Measurements from ENCODE around the gene NMRK1. TPM values are rescaled to one million over a fixed set of nuclear protein-coding genes. Genes with fewer than 3 reads are reported as not detected.

The NMRK1 gene
- total and polyA plus RNA-seq, 2 donors, result 26.1 to 126 TPM

GRCh38 chr9:75053869-75054268 lies 34.1 kb downstream of the NMRK1 start:
- DNase-seq (ENCODE audit: low read depth in 6 of 9, low spot score in 9 of 9), result no peak
- no peaks in the 10 kb centered on the region for H3K36me3 ChIP-seq (ENCODE audit: control insufficient read depth in 2 of 2, insufficient read depth in 2 of 2, low read length in 1 of 2)
- no peak overlapping the region for H3K4me3 ChIP-seq (ENCODE audit: low read length in 2 of 2)
- H3K27ac ChIP-seq (ENCODE audit: low read depth in 1 of 2, low read length in 1 of 2), result no peak overlapping the region
- no peaks in the 10 kb centered on the region for H3K4me1 ChIP-seq (ENCODE audit: control insufficient read depth in 2 of 2, insufficient read depth in 2 of 2, low read length in 2 of 2)
- peaks cover 0 to 6% of the 10 kb centered on the region in 2 donors for H3K9me3 ChIP-seq (ENCODE audit: control insufficient read depth in 2 of 2, insufficient read depth in 1 of 2, low read length in 1 of 2)
- H3K27me3 ChIP-seq (ENCODE audit: control insufficient read depth in 2 of 2, insufficient read depth in 1 of 2, low read length in 1 of 2), result no peaks in the 10 kb centered on the region
- 89% methylated on average over 1 of the region's 1 CpG for WGBS

GRCh38 chr9:75051285-75051684 lies 36.7 kb downstream of the NMRK1 start:
- Histone ChIP-seq H3K4me3 (ENCODE audit: low read length in 2 of 2) (no peak overlapping the region), H3K9me3 (ENCODE audit: control insufficient read depth in 2 of 2, insufficient read depth in 1 of 2, low read length in 1 of 2) (peaks cover 0 to 6% of the 10 kb centered on the region in 2 donors), H3K27me3 (ENCODE audit: control insufficient read depth in 2 of 2, insufficient read depth in 1 of 2, low read length in 1 of 2) (no peaks in the 10 kb centered on the region), H3K4me1 (ENCODE audit: control insufficient read depth in 2 of 2, insufficient read depth in 2 of 2, low read length in 2 of 2) (no peaks in the 10 kb centered on the region), H3K36me3 (ENCODE audit: control insufficient read depth in 2 of 2, insufficient read depth in 2 of 2, low read length in 1 of 2) (no peaks in the 10 kb centered on the region), H3K27ac (ENCODE audit: low read depth in 1 of 2, low read length in 1 of 2) (no peak overlapping the region)
- no peak for DNase-seq (ENCODE audit: low read depth in 6 of 9, low spot score in 9 of 9)

DNA sequence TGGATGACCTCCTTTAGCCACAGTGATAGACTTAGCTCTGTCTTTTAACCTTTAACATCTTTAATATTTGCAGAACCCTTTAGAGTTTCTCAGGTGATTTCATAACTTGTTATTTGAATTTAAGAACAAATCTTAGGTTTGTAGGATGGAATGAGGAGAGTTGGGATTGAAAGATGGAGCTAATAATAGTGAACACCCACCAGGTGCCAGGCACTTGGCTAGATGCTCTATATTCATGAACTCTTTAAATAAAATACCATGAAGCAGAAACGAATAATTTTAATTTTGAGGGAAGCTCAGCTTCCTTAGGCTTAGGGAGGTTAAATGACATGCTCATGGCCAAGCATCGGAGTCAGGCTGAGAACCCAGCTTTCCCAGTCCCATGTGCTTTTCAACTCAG lies 40.4 kb downstream of the NMRK1 start:
- DNase-seq (ENCODE audit: low read depth in 6 of 9, low spot score in 9 of 9), result no peak
- WGBS, result 50% methylated on average over 2 of the region's 2 CpGs
- H3K9me3 ChIP-seq (ENCODE audit: control insufficient read depth in 2 of 2, insufficient read depth in 1 of 2, low read length in 1 of 2), result no peaks in the 10 kb centered on the region
- H3K27me3 ChIP-seq (ENCODE audit: control insufficient read depth in 2 of 2, insufficient read depth in 1 of 2, low read length in 1 of 2), result no peaks in the 10 kb centered on the region
- no peaks in the 10 kb centered on the region for H3K36me3 ChIP-seq (ENCODE audit: control insufficient read depth in 2 of 2, insufficient read depth in 2 of 2, low read length in 1 of 2)
- H3K4me3 ChIP-seq (ENCODE audit: low read length in 2 of 2), result no peak overlapping the region
- no peaks in the 10 kb centered on the region for H3K4me1 ChIP-seq (ENCODE audit: control insufficient read depth in 2 of 2, insufficient read depth in 2 of 2, low read length in 2 of 2)
- no peak overlapping the region for H3K27ac ChIP-seq (ENCODE audit: low read depth in 1 of 2, low read length in 1 of 2)

DNA sequence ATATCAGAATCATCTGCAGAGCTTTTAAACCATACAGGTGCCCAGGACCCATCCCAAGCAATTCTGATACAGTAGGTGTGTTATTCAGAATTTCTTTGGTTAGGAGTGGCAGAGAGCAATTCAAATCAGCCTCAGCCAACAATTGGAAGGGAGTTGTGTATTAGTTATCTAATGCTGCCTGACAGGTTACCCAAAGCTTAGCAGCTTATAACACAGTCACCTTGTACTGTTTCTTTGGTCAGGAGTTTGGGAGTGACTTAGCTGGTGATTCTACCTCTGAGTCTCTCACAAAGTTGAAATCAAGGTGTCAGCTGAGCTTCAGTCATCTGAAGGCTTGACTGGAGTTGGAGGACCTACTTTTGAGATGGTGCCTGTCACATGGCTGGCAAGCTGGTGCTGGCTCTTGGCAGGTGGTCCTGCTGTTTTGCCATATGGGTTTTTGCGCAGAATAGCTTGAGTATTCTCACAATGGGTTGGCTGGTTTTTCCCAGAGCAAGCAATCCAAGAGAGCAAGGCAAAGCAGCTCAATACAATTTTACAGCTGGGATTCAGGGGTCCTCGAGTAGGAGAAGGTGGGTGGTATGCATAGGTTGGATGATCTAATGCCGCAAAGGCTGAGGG lies 41.1 kb downstream of the NMRK1 start:
- DNase-seq (ENCODE audit: low read depth in 6 of 9, low spot score in 9 of 9), result no peak
- H3K4me3 ChIP-seq (ENCODE audit: low read length in 2 of 2), result no peak overlapping the region
- H3K27me3 ChIP-seq (ENCODE audit: control insufficient read depth in 2 of 2, insufficient read depth in 1 of 2, low read length in 1 of 2), result no peaks in the 10 kb centered on the region
- H3K9me3 ChIP-seq (ENCODE audit: control insufficient read depth in 2 of 2, insufficient read depth in 1 of 2, low read length in 1 of 2), result no peaks in the 10 kb centered on the region
- no peaks in the 10 kb centered on the region for H3K4me1 ChIP-seq (ENCODE audit: control insufficient read depth in 2 of 2, insufficient read depth in 2 of 2, low read length in 2 of 2)
- no peaks in the 10 kb centered on the region for H3K36me3 ChIP-seq (ENCODE audit: control insufficient read depth in 2 of 2, insufficient read depth in 2 of 2, low read length in 1 of 2)
- no peak overlapping the region for H3K27ac ChIP-seq (ENCODE audit: low read depth in 1 of 2, low read length in 1 of 2)
- WGBS, result 96% methylated on average over 3 of the region's 3 CpGs

- H3K27ac ChIP-seq (ENCODE audit: low read depth in 1 of 2, low read length in 1 of 2), result no peak overlapping the region
- no peaks in the 10 kb centered on the region for H3K4me1 ChIP-seq (ENCODE audit: control insufficient read depth in 2 of 2, insufficient read depth in 2 of 2, low read length in 2 of 2)
- H3K36me3 ChIP-seq (ENCODE audit: control insufficient read depth in 2 of 2, insufficient read depth in 2 of 2, low read length in 1 of 2), result no peaks in the 10 kb centered on the region
- no peaks in the 10 kb centered on the region for H3K9me3 ChIP-seq (ENCODE audit: control insufficient read depth in 2 of 2, insufficient read depth in 1 of 2, low read length in 1 of 2)
- WGBS, result 95% methylated on average over 1 of the region's 1 CpG
- no peak overlapping the region for H3K4me3 ChIP-seq (ENCODE audit: low read length in 2 of 2)
- no peaks in the 10 kb centered on the region for H3K27me3 ChIP-seq (ENCODE audit: control insufficient read depth in 2 of 2, insufficient read depth in 1 of 2, low read length in 1 of 2)
- no peak for DNase-seq (ENCODE audit: low read depth in 6 of 9, low spot score in 9 of 9)
These were observed 46.9 kb downstream of the NMRK1 start for GRCh38 chr9:75041041-75041440.

DNA sequence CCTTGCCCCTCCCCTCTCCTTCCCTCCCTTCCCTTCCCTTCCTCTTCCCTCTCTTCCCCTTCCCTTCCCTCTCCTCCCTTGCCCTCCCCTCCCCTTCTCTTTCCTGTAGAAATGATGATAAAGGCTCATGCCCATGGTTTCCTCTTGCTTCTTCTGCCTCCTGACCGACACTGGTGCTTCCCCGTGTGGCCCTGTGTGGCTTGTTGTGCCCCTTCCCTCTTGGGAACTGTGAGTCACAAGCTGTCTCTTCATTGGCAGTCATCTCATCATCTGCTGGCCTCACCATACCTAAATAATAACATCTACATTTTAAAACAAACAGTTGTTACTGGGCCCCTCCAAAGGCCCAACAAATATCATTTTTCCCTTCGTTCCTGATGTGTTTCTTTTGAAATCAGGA lies 48.2 kb downstream of the NMRK1 start:
- H3K4me3 ChIP-seq (ENCODE audit: low read length in 2 of 2), result no peak overlapping the region
- no peaks in the 10 kb centered on the region for H3K27me3 ChIP-seq (ENCODE audit: control insufficient read depth in 2 of 2, insufficient read depth in 1 of 2, low read length in 1 of 2)
- DNase-seq (ENCODE audit: low read depth in 6 of 9, low spot score in 9 of 9), result no peak
- H3K36me3 ChIP-seq (ENCODE audit: control insufficient read depth in 2 of 2, insufficient read depth in 2 of 2, low read length in 1 of 2), result no peaks in the 10 kb centered on the region
- no peaks in the 10 kb centered on the region for H3K9me3 ChIP-seq (ENCODE audit: control insufficient read depth in 2 of 2, insufficient read depth in 1 of 2, low read length in 1 of 2)
- H3K4me1 ChIP-seq (ENCODE audit: control insufficient read depth in 2 of 2, insufficient read depth in 2 of 2, low read length in 2 of 2), result no peaks in the 10 kb centered on the region
- WGBS, result 93% methylated on average over 3 of the region's 3 CpGs
- no peak overlapping the region for H3K27ac ChIP-seq (ENCODE audit: low read depth in 1 of 2, low read length in 1 of 2)

DNA sequence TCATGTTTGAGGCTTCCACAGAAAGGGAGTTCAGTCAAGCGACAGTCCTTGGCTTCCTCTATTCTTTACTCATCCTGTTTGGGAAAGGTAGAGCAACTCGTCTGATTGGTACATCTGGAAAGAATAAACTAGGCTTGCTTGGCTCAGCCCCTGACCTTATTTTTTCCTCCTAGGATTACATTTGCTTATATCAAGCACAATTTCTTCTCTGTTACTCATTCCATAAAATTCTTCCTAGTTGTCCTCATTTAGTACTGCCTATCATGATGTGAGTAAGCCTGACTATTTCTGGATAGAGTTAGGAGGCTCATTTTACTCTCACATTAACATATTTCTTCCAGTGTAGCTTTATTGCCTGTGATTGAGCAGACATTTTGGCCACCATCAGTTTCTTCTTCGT lies 48.9 kb downstream of the NMRK1 start:
- no peak for DNase-seq (ENCODE audit: low read depth in 6 of 9, low spot score in 9 of 9)
- 92% methylated on average over 3 of the region's 3 CpGs for WGBS
- no peaks in the 10 kb centered on the region for H3K4me1 ChIP-seq (ENCODE audit: control insufficient read depth in 2 of 2, insufficient read depth in 2 of 2, low read length in 2 of 2)
- no peak overlapping the region for H3K27ac ChIP-seq (ENCODE audit: low read depth in 1 of 2, low read length in 1 of 2)
- H3K36me3 ChIP-seq (ENCODE audit: control insufficient read depth in 2 of 2, insufficient read depth in 2 of 2, low read length in 1 of 2), result no peaks in the 10 kb centered on the region
- H3K27me3 ChIP-seq (ENCODE audit: control insufficient read depth in 2 of 2, insufficient read depth in 1 of 2, low read length in 1 of 2), result no peaks in the 10 kb centered on the region
- H3K9me3 ChIP-seq (ENCODE audit: control insufficient read depth in 2 of 2, insufficient read depth in 1 of 2, low read length in 1 of 2), result no peaks in the 10 kb centered on the region
- H3K4me3 ChIP-seq (ENCODE audit: low read length in 2 of 2), result no peak overlapping the region

GRCh38 chr9:75036793-75037192 lies 51.2 kb downstream of the NMRK1 start:
- WGBS, result 98% methylated on average over 3 of the region's 3 CpGs
- H3K4me1 ChIP-seq (ENCODE audit: control insufficient read depth in 2 of 2, insufficient read depth in 2 of 2, low read length in 2 of 2), result no peaks in the 10 kb centered on the region
- H3K27me3 ChIP-seq (ENCODE audit: control insufficient read depth in 2 of 2, insufficient read depth in 1 of 2, low read length in 1 of 2), result no peaks in the 10 kb centered on the region
- H3K9me3 ChIP-seq (ENCODE audit: control insufficient read depth in 2 of 2, insufficient read depth in 1 of 2, low read length in 1 of 2), result no peaks in the 10 kb centered on the region
- H3K36me3 ChIP-seq (ENCODE audit: control insufficient read depth in 2 of 2, insufficient read depth in 2 of 2, low read length in 1 of 2), result no peaks in the 10 kb centered on the region
- H3K27ac ChIP-seq (ENCODE audit: low read depth in 1 of 2, low read length in 1 of 2), result no peak overlapping the region
- no peak overlapping the region for H3K4me3 ChIP-seq (ENCODE audit: low read length in 2 of 2)
- DNase-seq (ENCODE audit: low read depth in 6 of 9, low spot score in 9 of 9), result no peak

- Histone ChIP-seq H3K9me3 (ENCODE audit: control insufficient read depth in 2 of 2, insufficient read depth in 1 of 2, low read length in 1 of 2) (no peaks in the 10 kb centered on the region), H3K36me3 (ENCODE audit: control insufficient read depth in 2 of 2, insufficient read depth in 2 of 2, low read length in 1 of 2) (no peaks in the 10 kb centered on the region), H3K4me3 (ENCODE audit: low read length in 2 of 2) (no peak overlapping the region), H3K4me1 (ENCODE audit: control insufficient read depth in 2 of 2, insufficient read depth in 2 of 2, low read length in 2 of 2) (peaks cover 0 to 2% of the 10 kb centered on the region in 2 donors), H3K27ac (ENCODE audit: low read depth in 1 of 2, low read length in 1 of 2) (no peak overlapping the region), H3K27me3 (ENCODE audit: control insufficient read depth in 2 of 2, insufficient read depth in 1 of 2, low read length in 1 of 2) (no peaks in the 10 kb centered on the region)
- DNase-seq (ENCODE audit: low read depth in 6 of 9, low spot score in 9 of 9), result no peak
- WGBS, result 97% methylated on average over 2 of the region's 2 CpGs
These were observed 54.0 kb downstream of the NMRK1 start for GRCh38 chr9:75033791-75034473.

All from thymus (tissue), 11 donors.